Testis (tissue), 3 donors: ENCODE results near the gene NFKBIZ. TPM values are rescaled to one million over a fixed set of nuclear protein-coding genes. Genes with fewer than 3 reads are reported as not detected.

Experiments
- DNase-seq: peaks from one replicate; pipeline ENCODE4 v3.0.0-alpha.2; 2019
- H3K27ac ChIP-seq, 2 donors: fragments of 200-600 bp; sonication (generic); one replicate each; pipeline ENCODE4 v1.5.1; 2019
- H3K27me3 ChIP-seq: fragments of 200-600 bp; sonication (generic); one replicate; pipeline ENCODE4 v1.5.1; 2019
- H3K36me3 ChIP-seq: fragments of 200-600 bp; sonication (generic); one replicate; pipeline ENCODE4 v1.5.1; 2017; ENCODE audit warnings: low read depth; ENCODE audit errors: missing control alignments
- H3K4me1 ChIP-seq: fragments of 200-600 bp; sonication (generic); one replicate; pipeline ENCODE4 v1.5.1; 2019
- H3K4me3 ChIP-seq, 2 donors: fragments of 200-600 bp; sonication (generic); one replicate each; pipeline ENCODE4 v1.5.1; 2017 to 2019
- H3K9me3 ChIP-seq: fragments of 200-600 bp; sonication (generic); one replicate; pipeline ENCODE4 v1.5.1; 2017
- CTCF ChIP-seq, 3 experiments: fragments of 450-650 bp in 2 of 3; fragments of 200-600 bp in 1 of 3; sonication (generic) in 1 of 3; IDR thresholded peaks; one replicate each; pipeline ENCODE4 v1.5.1; 2016 to 2019; ENCODE audit warnings: antibody characterized with exemption in 3 of 3, mild to moderate bottlenecking in 2 of 3, moderate library complexity in 1 of 3
- POLR2A ChIP-seq: fragments of 450-650 bp; IDR thresholded peaks from one replicate; pipeline ENCODE4 v1.6.1; 2017; ENCODE audit warnings: antibody characterized with exemption, mild to moderate bottlenecking, moderate library complexity
- WGBS, 2 donors: methylation state at CpG; one replicate each; pipeline ENCODE4 v1.1.5; 2018; 5-methylcytosine and 5-hydroxymethylcytosine counted together
- intact Hi-C: fragments of 100-400 bp; cut with DNase I; formaldehyde crosslinking; loops from one replicate; pipeline ENCODE4 v1.15.1; 2023; ENCODE audit warnings: low total_unique reads
- polyA plus RNA-seq: library from polyadenylated mRNA; stranded (reverse); fragments of 350-450 nt; fragmentation: Illumina TruSeq; extraction: RNeasy Lipid Tissue Mini Kit (QIAGEN cat#74804); gene quantifications from one replicate; pipeline ENCODE4 v1.2.3, GENCODE V29; 2014; ENCODE audit warnings: low read depth, low replicate concordance; ENCODE audit not compliant: insufficient read depth
- total RNA-seq, 2 donors: library from RNA; depleted of rRNA; stranded (reverse); fragments of >200 nt; gene quantifications; one replicate each; pipeline ENCODE4 v1.2.3, GENCODE V29; 2016

NFKBIZ gene
- total and polyA plus RNA-seq, 3 donors from 2014 or later = 5.4 to 14.7 (median 6.9) TPM

- no peak overlapping the region for H3K4me3 ChIP-seq
- TF ChIP-seq CTCF (IDR thresholded peaks at IDR 0.05) (no peak), POLR2A (no peak)
- H3K4me1 ChIP-seq = no peaks in the 10 kb centered on the region
- H3K27me3 ChIP-seq = no peaks in the 10 kb centered on the region
- intact Hi-C loops = no loop called here
- WGBS, 2 donors = 60 to 77% methylated on average over 5 of the region's 5 CpGs
- H3K36me3 ChIP-seq = no peaks in the 10 kb centered on the region
- DNase-seq = no peak
- H3K9me3 ChIP-seq = no peaks in the 10 kb centered on the region
- no peak overlapping the region for H3K27ac ChIP-seq
Observed at GRCh38 chr3:101870138-101870537, 20.8 kb downstream of the NFKBIZ start.

- Histone ChIP-seq H3K4me3 (no peak overlapping the region), H3K27me3 (no peaks in the 10 kb centered on the region), H3K27ac (no peak overlapping the region), H3K4me1 (no peaks in the 10 kb centered on the region), H3K9me3 (no peaks in the 10 kb centered on the region), H3K36me3 (no peaks in the 10 kb centered on the region)
- intact Hi-C loops = no loop called here
- TF ChIP-seq CTCF (IDR thresholded peaks at IDR 0.05) (no peak), POLR2A (no peak)
- no peak for DNase-seq
- WGBS, 2 donors = 83 to 85% methylated on average over 2 of the region's 2 CpGs
Observed at GRCh38 chr3:101873619-101874018, 24.3 kb downstream of the NFKBIZ start.

GRCh38 chr3:101876142-101876541 lies 26.8 kb downstream of the NFKBIZ start:
- H3K27me3 ChIP-seq = no peaks in the 10 kb centered on the region
- 79 to 83% methylated on average over 8 of the region's 8 CpGs for WGBS, 2 donors
- H3K36me3 ChIP-seq = no peaks in the 10 kb centered on the region
- no peak for DNase-seq
- H3K9me3 ChIP-seq = no peaks in the 10 kb centered on the region
- H3K27ac ChIP-seq = no peak overlapping the region
- H3K4me1 ChIP-seq = no peaks in the 10 kb centered on the region
- intact Hi-C loops = no loop called here
- H3K4me3 ChIP-seq = no peak overlapping the region
- TF ChIP-seq CTCF (IDR thresholded peaks at IDR 0.05) (no peak), POLR2A (no peak)

GRCh38 chr3:101878589-101878988 lies 29.3 kb downstream of the NFKBIZ start:
- Histone ChIP-seq H3K27ac (no peak overlapping the region), H3K9me3 (no peaks in the 10 kb centered on the region), H3K27me3 (no peaks in the 10 kb centered on the region), H3K36me3 (no peaks in the 10 kb centered on the region), H3K4me1 (no peaks in the 10 kb centered on the region), H3K4me3 (no peak overlapping the region)
- 83 to 85% methylated on average over 2 of the region's 2 CpGs for WGBS, 2 donors
- intact Hi-C loops = no loop called here
- DNase-seq = no peak
- TF ChIP-seq POLR2A (no peak), CTCF (IDR thresholded peaks at IDR 0.05) (no peak)

- TF ChIP-seq CTCF (IDR thresholded peaks at IDR 0.05) (no peak), POLR2A (no peak)
- Histone ChIP-seq H3K27me3 (no peaks in the 10 kb centered on the region), H3K4me1 (no peaks in the 10 kb centered on the region), H3K4me3 (no peak overlapping the region), H3K27ac (no peak overlapping the region), H3K36me3 (no peaks in the 10 kb centered on the region), H3K9me3 (no peaks in the 10 kb centered on the region)
- WGBS, 2 donors = 94 to 97% methylated on average over 2 of the region's 2 CpGs
- no peak for DNase-seq
- intact Hi-C loops = no loop called here
Observed at GRCh38 chr3:101879102-101879501, 29.8 kb downstream of the NFKBIZ start.
